Osteocyte (in vitro differentiated cells): ENCODE results near the gene PDP2. TPM values are rescaled to one million over a fixed set of nuclear protein-coding genes. Genes with fewer than 3 reads are reported as not detected.

ENCODE experiments used
- DNase-seq: peaks from one replicate; pipeline ENCODE4 v3.0.0; 2021; ENCODE audit warnings: mixed read lengths; ENCODE audit not compliant: unreplicated experiment; ENCODE audit errors: extremely low spot score
- H3K27ac Mint-ChIP-seq: one replicate; pipeline ENCODE4 v1.8.0; 2021; ENCODE audit warnings: mild to moderate bottlenecking, mixed read lengths; ENCODE audit not compliant: unreplicated experiment
- H3K27me3 Mint-ChIP-seq: one replicate; pipeline ENCODE4 v1.8.0; 2021; ENCODE audit warnings: mixed read lengths; ENCODE audit not compliant: unreplicated experiment
- H3K36me3 Mint-ChIP-seq: one replicate; pipeline ENCODE4 v1.8.0; 2021; ENCODE audit warnings: mixed read lengths; ENCODE audit not compliant: unreplicated experiment
- H3K4me1 Mint-ChIP-seq: one replicate; pipeline ENCODE4 v1.8.0; 2021; ENCODE audit warnings: mixed read lengths; ENCODE audit not compliant: unreplicated experiment
- H3K4me3 Mint-ChIP-seq: one replicate; pipeline ENCODE4 v1.8.0; 2021; ENCODE audit warnings: mild to moderate bottlenecking, moderate library complexity, mixed read lengths; ENCODE audit not compliant: unreplicated experiment
- H3K9me3 Mint-ChIP-seq: one replicate; pipeline ENCODE4 v1.8.0; 2021; ENCODE audit warnings: mixed read lengths; ENCODE audit not compliant: unreplicated experiment
- total RNA-seq: library from RNA; stranded (reverse); gene quantifications from 2 replicates; pipeline ENCODE4 v1.2.1, GENCODE V29; 2021
- TF ChIP-seq, protein P1 (sequence below): fragments of 200-600 bp; sonication (generic); IDR thresholded peaks from 2 replicates; pipeline ENCODE4 v1.5.0; 2021; ENCODE audit warnings: antibody characterized with exemption, mild to moderate bottlenecking, moderate library complexity

The PDP2 gene
- total RNA-seq, 1 donor from 2014 or later = 16.5 TPM

GRCh38 chr16:66903544-66904427 is 23.5 kb downstream of the PDP2 start:
- no peak overlapping the region for H3K4me3 Mint-ChIP-seq
- peaks cover 16% of the 10 kb centered on the region for H3K4me1 Mint-ChIP-seq
- peaks cover 11% of the 10 kb centered on the region for H3K27me3 Mint-ChIP-seq
- no peaks in the 10 kb centered on the region for H3K9me3 Mint-ChIP-seq
- no peak for DNase-seq
- no peak overlapping the region for H3K27ac Mint-ChIP-seq
- TF ChIP-seq, protein P1, sequence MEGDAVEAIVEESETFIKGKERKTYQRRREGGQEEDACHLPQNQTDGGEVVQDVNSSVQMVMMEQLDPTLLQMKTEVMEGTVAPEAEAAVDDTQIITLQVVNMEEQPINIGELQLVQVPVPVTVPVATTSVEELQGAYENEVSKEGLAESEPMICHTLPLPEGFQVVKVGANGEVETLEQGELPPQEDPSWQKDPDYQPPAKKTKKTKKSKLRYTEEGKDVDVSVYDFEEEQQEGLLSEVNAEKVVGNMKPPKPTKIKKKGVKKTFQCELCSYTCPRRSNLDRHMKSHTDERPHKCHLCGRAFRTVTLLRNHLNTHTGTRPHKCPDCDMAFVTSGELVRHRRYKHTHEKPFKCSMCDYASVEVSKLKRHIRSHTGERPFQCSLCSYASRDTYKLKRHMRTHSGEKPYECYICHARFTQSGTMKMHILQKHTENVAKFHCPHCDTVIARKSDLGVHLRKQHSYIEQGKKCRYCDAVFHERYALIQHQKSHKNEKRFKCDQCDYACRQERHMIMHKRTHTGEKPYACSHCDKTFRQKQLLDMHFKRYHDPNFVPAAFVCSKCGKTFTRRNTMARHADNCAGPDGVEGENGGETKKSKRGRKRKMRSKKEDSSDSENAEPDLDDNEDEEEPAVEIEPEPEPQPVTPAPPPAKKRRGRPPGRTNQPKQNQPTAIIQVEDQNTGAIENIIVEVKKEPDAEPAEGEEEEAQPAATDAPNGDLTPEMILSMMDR = no peak
- no peaks in the 10 kb centered on the region for H3K36me3 Mint-ChIP-seq

GRCh38 chr16:66904428-66904845 is 24.1 kb downstream of the PDP2 start:
- Mint-ChIP-seq H3K4me3 (no peak overlapping the region), H3K27me3 (peaks cover 11% of the 10 kb centered on the region), H3K9me3 (no peaks in the 10 kb centered on the region), H3K27ac (no peak overlapping the region), H3K36me3 (no peaks in the 10 kb centered on the region), H3K4me1 (peaks cover 14% of the 10 kb centered on the region)
- DNase-seq = no peak
- TF ChIP-seq, protein P1 = no peak

DNA sequence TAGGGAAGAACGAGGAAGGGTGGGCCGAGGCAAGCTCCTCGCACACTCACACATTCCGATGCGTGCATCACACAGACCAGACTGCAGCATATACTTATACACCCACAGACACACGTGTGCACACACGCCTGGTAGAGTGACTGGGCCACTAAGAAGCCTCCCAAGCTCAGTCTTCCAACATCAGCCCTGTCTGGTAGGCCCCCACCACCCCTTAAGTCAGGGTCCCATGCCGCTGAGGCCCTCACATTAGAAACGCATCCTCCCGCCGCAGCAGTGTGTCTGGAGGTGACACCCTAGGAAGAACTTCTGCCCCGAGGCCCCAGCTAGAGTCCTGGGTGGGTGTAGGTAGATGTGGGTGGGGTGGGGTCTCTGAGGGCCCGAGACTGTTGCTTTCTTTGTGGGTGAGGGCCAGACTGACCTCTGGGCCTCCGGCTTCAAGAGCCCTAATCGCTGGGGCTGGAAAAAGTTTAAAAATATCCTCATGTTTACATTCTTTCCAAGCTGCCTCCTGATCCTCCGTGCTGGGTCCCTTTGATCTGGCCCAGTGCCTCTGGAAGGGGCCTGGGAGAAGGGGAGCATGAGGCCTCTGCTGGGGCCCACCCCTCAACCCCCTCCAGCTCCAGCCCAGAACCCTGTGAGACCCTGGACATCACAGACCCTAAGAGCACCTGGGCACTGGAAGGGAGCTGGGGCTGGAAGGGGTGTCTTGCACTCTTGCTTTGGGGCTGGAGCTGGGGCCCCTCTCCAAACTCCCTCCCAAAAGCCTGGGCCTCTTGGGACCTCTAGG is 24.7 kb downstream of the PDP2 start:
- Mint-ChIP-seq H3K27ac (no peak overlapping the region), H3K36me3 (no peaks in the 10 kb centered on the region), H3K4me3 (no peak overlapping the region), H3K9me3 (no peaks in the 10 kb centered on the region), H3K4me1 (peaks cover 8% of the 10 kb centered on the region), H3K27me3 (peaks cover 11% of the 10 kb centered on the region)
- no peak for DNase-seq
- TF ChIP-seq, protein P1 = no peak

DNA sequence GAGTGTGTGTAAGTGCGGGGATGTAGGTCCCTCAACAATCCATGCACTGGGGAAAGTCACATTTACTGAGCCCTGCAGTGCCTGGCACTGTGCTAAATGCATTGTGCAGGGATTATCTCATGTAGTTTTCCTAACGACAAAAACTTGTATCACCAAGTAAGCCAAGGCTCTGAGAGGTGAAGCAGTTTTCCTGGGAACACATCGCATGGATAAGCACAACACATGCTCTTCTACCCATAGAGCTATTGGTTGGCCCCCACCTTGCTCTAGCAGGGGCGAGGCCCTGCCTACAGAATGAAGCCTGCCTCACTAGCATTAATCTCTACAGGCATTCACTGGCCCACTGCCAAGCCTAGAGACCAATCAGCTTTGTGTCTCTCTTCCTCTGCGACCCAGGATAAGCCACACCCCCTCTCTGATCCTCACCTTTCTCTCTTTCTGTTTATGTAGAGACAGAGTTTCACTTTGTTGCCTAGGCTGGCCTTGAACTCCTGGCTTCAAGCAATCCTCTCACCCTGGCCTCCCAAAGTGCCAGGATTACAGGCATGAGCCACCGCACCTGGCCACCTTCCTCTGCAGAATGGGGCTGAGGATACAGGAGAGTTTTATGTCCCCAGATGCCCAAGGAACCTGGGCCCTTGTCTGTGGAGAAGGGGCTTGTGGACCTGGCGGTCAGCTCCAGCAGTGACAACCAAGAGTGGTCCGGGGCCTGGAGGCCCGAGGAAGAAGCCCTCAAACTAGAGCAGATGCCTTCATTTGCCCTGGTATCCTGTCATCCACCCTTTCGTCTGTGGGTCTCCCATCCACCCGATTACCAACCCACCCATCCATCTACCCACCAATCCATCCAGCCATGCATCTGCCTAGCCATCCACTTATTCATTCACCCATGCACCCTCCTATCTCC is 25.6 kb downstream of the PDP2 start:
- Mint-ChIP-seq H3K27ac (no peak overlapping the region), H3K9me3 (no peaks in the 10 kb centered on the region), H3K4me1 (peaks cover 6% of the 10 kb centered on the region), H3K27me3 (peaks cover 11% of the 10 kb centered on the region), H3K4me3 (no peak overlapping the region), H3K36me3 (no peaks in the 10 kb centered on the region)
- TF ChIP-seq, protein P1 = no peak
- no peak for DNase-seq
